SK-N-MC (cell line): Measurements from ENCODE around the gene C15orf40.

Experiments used
- EZH2 ChIP-seq: fragments of 200-600 bp; sonication (generic); IDR thresholded peaks from one replicate; pipeline ENCODE4 v1.6.1; 2017; ENCODE audit warnings: antibody characterized with exemption
- FOXP2 ChIP-seq: optimal IDR thresholded peaks from 2 replicates; pipeline ENCODE3; 2011; ENCODE audit warnings: mild to moderate bottlenecking, moderate library complexity; ENCODE audit not compliant: insufficient read depth; ENCODE audit errors: extremely low read length, control extremely low read depth
- POLR2AphosphoS5 ChIP-seq: IDR thresholded peaks from 2 replicates; pipeline ENCODE4 v1.6.1; 2012; ENCODE audit warnings: mild to moderate bottlenecking, low read depth, low read length, borderline replicate concordance

- TF ChIP-seq EZH2: no peak
- TF ChIP-seq POLR2AphosphoS5: no peak
- TF ChIP-seq FOXP2: no peak
Observed at GRCh38 chr15:83053151-83053550, 41.7 kb upstream of the C15orf40 start.
